ENCODE data around the gene ADGRE1. TPM values are rescaled to one million over a fixed set of nuclear protein-coding genes. Genes with fewer than 3 reads are reported as not detected.

Gene ADGRE1
- total and polyA plus RNA-seq, 2 of the 4 experiments (the other 2 are of a cell fraction), result not detected

DNA sequence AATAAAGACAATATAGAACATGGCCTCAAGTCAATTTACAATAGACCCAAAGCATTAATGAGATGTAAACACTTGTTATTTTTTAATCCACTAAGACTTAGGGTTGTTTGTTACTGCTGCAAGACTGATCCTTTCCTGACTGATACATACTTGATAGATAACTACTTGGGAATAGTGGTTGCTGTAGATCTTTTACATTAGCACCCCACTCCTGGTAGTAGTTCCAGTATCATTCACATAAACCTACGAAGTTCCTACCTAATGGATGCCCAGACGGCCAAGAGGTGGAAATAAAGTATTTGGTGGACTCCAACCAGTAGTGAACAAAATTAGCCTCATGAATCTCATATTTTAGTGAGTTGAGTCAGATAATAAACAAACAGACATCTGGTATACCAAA lies 26.9 kb downstream of the ADGRE1 start:
- ChIA-PET POLR2A (ENCODE audit: unreplicated experiment) (no interaction called here), CTCF (no interaction called here)
- dilution Hi-C loops (cut with HindIII; ENCODE audit: low sequenced_read_pairs, unreplicated experiment), result no loop called here
- Histone ChIP-seq H4K5ac (ENCODE audit: low read depth, low read length) (no peak overlapping the region), H2AK9ac (replicated peaks; ENCODE audit: low read depth, low read length, poor library complexity) (no peak overlapping the region), H3K4ac (ENCODE audit: low read depth, low read length) (no peak overlapping the region), H3K36me3 (ENCODE audit: control insufficient read depth, insufficient read depth, low read length) (no peaks in the 10 kb centered on the region), H2BK20ac (ENCODE audit: low read depth, low read length) (no peak overlapping the region), H3K9me1 (ENCODE audit: insufficient read depth, low read length) (no peaks in the 10 kb centered on the region), H3K9me3 (ENCODE audit: control insufficient read depth, insufficient read depth, low read length) (peaks cover 14% of the 10 kb centered on the region), H3K79me1 (ENCODE audit: low read depth in 1 of 2, low read length in 2 of 2) (no peaks in the 10 kb centered on the region), H3K56ac (ENCODE audit: extremely low read depth, insufficient read depth, low read length) (no peak overlapping the region), H2AFZ (replicated peaks; ENCODE audit: low read length, poor library complexity) (no peak overlapping the region), H3K4me1 (ENCODE audit: control insufficient read depth, insufficient read depth, low read length) (no peaks in the 10 kb centered on the region), H3K4me2 (ENCODE audit: low read depth, low read length) (no peak overlapping the region), H3K27ac (ENCODE audit: insufficient read depth, low read length) (no peak overlapping the region), H3K27me3 (ENCODE audit: control insufficient read depth, insufficient read depth, low read length) (no peaks in the 10 kb centered on the region), H4K91ac (ENCODE audit: insufficient read depth, low read depth, low read length) (no peak overlapping the region), H3K4me3 (ENCODE audit: insufficient read depth, low read depth, low read length) (no peak overlapping the region), H2AK5ac (ENCODE audit: low read depth, low read length) (no peak overlapping the region), H2BK5ac (ENCODE audit: low read depth, low read length, poor library complexity, severe bottlenecking) (no peak overlapping the region), H3K18ac (ENCODE audit: low read depth, low read length) (no peak overlapping the region), H2BK15ac (ENCODE audit: low read depth, low read length) (no peak overlapping the region), H3K14ac (replicated peaks; ENCODE audit: low read depth, low read length) (no peak overlapping the region), H3K23ac (ENCODE audit: low read depth, low read length) (no peak overlapping the region), H4K20me1 (ENCODE audit: insufficient read depth, low read length) (no peaks in the 10 kb centered on the region), H2BK120ac (ENCODE audit: low read depth, low read length) (no peak overlapping the region), H4K8ac (ENCODE audit: low read depth in 2 of 2, low read length in 2 of 2) (no peak overlapping the region), H3K9ac (ENCODE audit: low read depth, low read length) (no peak overlapping the region)
- TF ChIP-seq, protein P1, sequence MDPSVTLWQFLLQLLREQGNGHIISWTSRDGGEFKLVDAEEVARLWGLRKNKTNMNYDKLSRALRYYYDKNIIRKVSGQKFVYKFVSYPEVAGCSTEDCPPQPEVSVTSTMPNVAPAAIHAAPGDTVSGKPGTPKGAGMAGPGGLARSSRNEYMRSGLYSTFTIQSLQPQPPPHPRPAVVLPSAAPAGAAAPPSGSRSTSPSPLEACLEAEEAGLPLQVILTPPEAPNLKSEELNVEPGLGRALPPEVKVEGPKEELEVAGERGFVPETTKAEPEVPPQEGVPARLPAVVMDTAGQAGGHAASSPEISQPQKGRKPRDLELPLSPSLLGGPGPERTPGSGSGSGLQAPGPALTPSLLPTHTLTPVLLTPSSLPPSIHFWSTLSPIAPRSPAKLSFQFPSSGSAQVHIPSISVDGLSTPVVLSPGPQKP (IDR thresholded peaks at IDR 0.05; ENCODE audit: borderline replicate concordance, low read depth, low read length), result no peak
- no peak for TF ChIP-seq RCOR1 (IDR thresholded peaks at IDR 0.05; ENCODE audit: insufficient replicate concordance, low read length)
- TF ChIP-seq, protein P2, sequence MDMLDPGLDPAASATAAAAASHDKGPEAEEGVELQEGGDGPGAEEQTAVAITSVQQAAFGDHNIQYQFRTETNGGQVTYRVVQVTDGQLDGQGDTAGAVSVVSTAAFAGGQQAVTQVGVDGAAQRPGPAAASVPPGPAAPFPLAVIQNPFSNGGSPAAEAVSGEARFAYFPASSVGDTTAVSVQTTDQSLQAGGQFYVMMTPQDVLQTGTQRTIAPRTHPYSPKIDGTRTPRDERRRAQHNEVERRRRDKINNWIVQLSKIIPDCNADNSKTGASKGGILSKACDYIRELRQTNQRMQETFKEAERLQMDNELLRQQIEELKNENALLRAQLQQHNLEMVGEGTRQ (IDR thresholded peaks at IDR 0.05; ENCODE audit: low read depth, low read length), result no peak
- TF ChIP-seq MXI1 (IDR thresholded peaks at IDR 0.05; ENCODE audit: borderline replicate concordance, low read depth, low read length), result no peak
- TF ChIP-seq, protein P3, sequence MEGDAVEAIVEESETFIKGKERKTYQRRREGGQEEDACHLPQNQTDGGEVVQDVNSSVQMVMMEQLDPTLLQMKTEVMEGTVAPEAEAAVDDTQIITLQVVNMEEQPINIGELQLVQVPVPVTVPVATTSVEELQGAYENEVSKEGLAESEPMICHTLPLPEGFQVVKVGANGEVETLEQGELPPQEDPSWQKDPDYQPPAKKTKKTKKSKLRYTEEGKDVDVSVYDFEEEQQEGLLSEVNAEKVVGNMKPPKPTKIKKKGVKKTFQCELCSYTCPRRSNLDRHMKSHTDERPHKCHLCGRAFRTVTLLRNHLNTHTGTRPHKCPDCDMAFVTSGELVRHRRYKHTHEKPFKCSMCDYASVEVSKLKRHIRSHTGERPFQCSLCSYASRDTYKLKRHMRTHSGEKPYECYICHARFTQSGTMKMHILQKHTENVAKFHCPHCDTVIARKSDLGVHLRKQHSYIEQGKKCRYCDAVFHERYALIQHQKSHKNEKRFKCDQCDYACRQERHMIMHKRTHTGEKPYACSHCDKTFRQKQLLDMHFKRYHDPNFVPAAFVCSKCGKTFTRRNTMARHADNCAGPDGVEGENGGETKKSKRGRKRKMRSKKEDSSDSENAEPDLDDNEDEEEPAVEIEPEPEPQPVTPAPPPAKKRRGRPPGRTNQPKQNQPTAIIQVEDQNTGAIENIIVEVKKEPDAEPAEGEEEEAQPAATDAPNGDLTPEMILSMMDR (conservative IDR thresholded peaks at IDR 0.05; ENCODE audit: low read depth, low read length), result no peak
- no peak for TF ChIP-seq CEBPB (IDR thresholded peaks at IDR 0.05; ENCODE audit: low read depth, low read length)
- TF ChIP-seq MAFK (IDR thresholded peaks at IDR 0.05; ENCODE audit: low read depth, low read length), result no peak
- TF ChIP-seq SMC3 (IDR thresholded peaks at IDR 0.05; ENCODE audit: low read depth, low read length), result no peak
- no peak for TF ChIP-seq CHD1 (IDR thresholded peaks at IDR 0.05; ENCODE audit: low read depth, low read length)
- no peak for TF ChIP-seq BHLHE40 (IDR thresholded peaks at IDR 0.05; ENCODE audit: low read depth, low read length)
- no peak for TF ChIP-seq RFX5 (IDR thresholded peaks at IDR 0.05; ENCODE audit: low read depth, low read length)
- TF ChIP-seq POLR2A (IDR thresholded peaks at IDR 0.05; ENCODE audit: low read depth, low read length), result no peak
- no peak for TF ChIP-seq RAD21 (IDR thresholded peaks at IDR 0.05; ENCODE audit: low read length)
- TF ChIP-seq MAZ (IDR thresholded peaks at IDR 0.05; ENCODE audit: borderline replicate concordance, low read depth, low read length), result no peak
- TF ChIP-seq NFE2L2 (IDR thresholded peaks at IDR 0.05; ENCODE audit: low read depth, low read length), result no peak
- TF ChIP-seq FOS (IDR thresholded peaks at IDR 0.05; ENCODE audit: low read depth, low read length), result no peak
- in situ Hi-C loops (cut with MboI; ENCODE audit: low sequenced_read_pairs), result no loop called here
- DNase-seq (no peak), ATAC-seq (ENCODE audit: low read depth) (no peak)
- WGBS, 2 experiments (ENCODE audit: extremely low coverage in 2 of 2, insufficient read length in 1 of 2), result no CpG with 5 or more reads among the region's 2 CpGs
- intact Hi-C loops (cut with micrococcal nuclease), result no loop called here
- BruUV-seq (replicated peaks), result no TSS peak
